ENCODE data around the gene HUNK.
"Not testable (repeated sequence)": the region's sequence is repeated elsewhere in the genome, so short reads cannot be mapped to it uniquely, and the experiment has no call there.

Gene HUNK

DNA sequence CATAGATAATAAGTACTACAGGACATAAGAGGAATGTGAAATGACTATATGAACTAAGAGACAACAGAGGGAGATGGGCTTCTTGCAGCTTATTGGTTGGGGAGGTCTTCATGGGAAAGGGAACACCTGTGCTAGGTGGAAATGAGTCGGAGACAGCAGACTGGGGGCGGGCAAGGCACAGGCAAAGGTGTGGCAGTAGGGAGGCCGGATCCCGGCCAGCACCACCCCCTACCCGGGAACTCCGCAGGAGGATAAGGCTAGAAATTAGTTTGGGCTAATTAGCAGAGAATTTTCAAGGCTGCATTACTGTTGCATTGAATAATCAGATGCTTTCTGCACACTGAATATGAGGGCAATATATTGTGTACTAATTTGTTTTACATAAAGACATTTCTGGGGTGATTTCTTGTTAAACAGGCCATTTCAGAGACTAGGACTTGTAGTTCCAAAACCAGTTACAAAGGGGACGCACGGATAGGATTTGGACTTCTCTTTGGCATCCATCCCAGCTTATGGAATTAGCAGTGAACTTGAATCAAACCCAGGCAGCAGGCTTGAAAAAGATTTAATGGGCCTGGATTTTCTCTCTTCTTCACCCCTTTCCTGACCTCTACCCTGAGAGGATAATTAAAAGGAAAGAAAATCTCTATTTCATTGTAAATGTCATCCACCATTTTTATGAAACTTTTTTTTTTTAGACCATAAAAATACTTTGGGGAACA lies 2.2 kb upstream of the HUNK start:
- no peak for DNase-seq (ENCODE audit: low read depth in 2 of 2)

DNA sequence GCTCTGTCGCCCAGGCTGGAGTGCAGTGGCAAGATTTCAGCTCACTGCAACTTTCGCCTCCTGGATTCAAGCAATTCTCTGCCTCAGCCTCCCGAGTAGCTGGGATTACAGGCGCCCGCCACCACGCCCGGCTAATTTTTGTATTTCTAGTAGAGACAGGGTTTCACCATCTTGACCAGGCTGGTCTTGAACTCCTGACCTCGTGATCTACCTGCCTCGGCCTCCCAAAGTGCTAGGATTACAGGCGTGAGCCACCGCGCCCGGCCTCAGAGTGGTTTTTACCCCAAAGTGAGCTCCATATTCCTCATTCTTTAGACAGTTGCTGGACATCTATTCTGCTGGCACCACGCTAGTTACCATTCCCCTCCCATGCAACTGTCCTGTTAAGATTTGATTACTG lies 1.4 kb upstream of the HUNK start:
- DNase-seq (ENCODE audit: low read depth in 2 of 2): not testable (repeated sequence)

GRCh38 chr21:31872072-31872451 lies 758 bp upstream of the HUNK start:
- DNase-seq (ENCODE audit: low read depth in 2 of 2): no peak

GRCh38 chr21:31873275-31873695 lies 465 bp downstream of the HUNK start:
- DNase-seq (ENCODE audit: low read depth in 2 of 2): no peak

GRCh38 chr21:31873696-31874599 lies 1.1 kb downstream of the HUNK start:
- DNase-seq (ENCODE audit: low read depth in 2 of 2): peak in 1 of 2 donors; percentile 60

DNA sequence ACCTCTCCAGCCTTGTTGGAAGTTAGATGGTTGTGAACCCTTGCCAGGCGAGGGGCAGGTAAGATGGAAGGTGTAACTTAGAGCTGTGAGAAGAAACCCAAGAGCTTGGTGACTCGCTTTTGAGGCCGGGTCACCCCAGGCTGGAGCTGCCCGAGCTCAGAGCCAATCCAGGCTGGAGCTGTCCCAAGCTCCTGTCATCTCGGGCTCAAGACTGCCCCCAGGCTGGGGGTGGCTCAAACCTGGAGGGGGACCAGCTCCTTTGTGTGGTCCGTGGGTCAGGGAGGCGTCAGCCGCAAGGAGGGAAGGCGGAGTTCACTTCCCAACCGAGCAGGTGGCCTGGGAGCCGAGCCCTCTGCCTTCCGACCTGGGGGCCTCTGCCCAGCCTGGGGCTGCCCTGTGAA lies 2.0 kb downstream of the HUNK start:
- no peak for DNase-seq (ENCODE audit: low read depth in 2 of 2)

DNA sequence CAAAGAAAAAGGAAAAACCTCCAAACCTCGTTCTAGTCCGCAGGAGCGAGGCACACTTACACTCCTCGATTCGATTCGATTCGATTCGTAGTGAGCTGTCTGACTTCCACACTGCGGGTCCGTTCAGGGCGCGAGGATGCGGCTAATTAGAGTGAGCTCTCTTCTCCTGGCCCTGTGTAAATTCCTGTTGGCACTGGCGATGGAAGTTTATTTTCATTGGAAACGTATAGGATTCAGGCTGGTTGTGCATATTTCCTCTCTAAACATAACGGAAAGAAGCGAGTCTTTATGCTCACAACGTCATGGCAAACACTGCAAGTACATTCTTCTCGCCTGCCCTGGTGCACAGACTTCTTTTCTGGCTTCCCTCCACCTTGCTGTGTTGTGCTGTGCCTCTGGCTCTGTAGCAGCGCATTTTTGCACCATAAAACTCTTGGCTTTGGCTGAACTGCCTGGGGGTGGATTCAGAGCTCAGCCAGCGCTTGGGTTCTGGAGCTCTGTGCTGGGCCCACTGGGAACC lies 2.7 kb downstream of the HUNK start:
- DNase-seq (ENCODE audit: low read depth in 2 of 2): no peak

GRCh38 chr21:31877463-31877957 lies 4.7 kb downstream of the HUNK start:
- DNase-seq (ENCODE audit: low read depth in 2 of 2): no peak

DNA sequence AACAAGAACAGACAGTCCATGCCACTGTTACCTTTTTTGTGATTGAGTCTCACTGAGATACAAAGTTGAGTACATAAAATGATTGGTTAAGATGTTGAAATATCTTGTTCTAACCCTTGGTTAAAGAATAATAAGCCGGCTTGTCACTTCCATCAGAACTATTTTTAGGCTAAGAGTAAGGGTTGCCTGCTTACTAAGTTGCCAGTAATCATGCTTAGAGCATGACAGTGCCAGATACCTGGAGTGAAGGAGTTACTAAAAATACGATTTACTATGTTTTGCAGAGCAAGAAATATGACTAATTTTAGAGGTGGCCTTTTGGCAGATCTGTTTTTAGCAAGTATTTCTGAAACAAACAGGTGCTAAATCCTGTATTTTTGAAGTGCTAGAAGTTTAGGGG lies 6.0 kb downstream of the HUNK start:
- DNase-seq (ENCODE audit: low read depth in 2 of 2): no peak

GRCh38 chr21:31879241-31879650 lies 6.4 kb downstream of the HUNK start:
- DNase-seq (ENCODE audit: low read depth in 2 of 2): no peak

DNA sequence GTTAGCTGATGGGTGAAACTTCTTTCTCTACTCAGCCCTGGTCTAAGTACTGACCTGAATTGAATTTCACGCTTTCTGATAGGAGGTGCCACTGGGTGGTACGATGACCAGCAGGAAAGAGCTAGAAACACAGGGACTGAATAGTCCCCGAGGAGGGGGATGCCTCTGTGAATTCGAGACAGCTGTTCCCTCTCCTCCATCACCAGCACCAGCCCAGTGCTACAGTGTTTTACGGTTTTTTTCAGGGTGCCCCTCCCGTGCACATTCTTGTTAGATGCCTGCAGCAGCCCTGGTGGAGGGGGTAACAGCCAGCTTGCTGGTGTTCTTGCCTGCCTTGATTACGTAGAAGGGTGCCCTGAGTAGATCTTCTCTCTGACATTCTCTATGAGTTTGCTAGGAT lies 7.1 kb downstream of the HUNK start:
- DNase-seq (ENCODE audit: low read depth in 2 of 2): no peak

DNA sequence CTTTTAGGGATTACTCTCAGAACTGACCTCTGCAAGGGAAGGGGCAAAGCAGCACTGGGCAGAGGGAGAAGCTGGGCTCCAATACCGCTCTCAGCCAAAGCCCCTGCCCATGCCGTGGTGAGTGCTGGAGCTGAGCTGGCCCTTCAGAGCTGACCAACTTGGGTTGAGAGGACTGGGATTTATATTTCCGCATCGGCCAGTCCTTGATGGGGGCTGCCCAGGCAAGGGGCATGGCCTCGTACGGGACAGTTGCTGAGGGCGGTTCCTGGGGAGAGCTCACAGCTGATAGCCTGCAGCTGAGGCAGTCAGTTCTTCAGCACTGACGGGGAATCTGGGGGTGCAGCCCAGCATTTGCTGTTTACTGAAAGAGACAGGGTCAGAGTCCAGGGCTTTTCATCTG lies 8.0 kb downstream of the HUNK start:
- no peak for DNase-seq (ENCODE audit: low read depth in 2 of 2)

GRCh38 chr21:31882711-31883110 lies 9.9 kb downstream of the HUNK start:
- no peak for DNase-seq (ENCODE audit: low read depth in 2 of 2)

DNA sequence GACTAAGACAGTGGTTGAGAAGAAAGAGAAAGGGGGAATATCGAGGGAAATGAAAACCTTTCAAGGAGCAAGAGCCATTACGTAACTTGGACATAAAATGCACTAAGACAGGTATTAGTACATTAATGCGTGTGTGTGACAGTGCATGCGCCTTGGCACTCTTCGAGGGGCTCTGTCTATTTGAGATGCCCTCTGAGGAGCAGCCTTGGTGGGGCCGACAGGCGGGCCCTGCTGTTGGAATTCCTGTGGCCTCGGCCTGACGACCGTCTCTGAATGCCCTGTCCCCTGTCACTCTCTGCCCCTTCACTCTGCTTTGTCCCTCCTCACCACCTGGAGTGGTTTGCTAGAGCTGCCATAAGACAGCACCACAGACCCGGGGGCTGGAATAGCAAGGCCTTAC lies 12.3 kb downstream of the HUNK start:
- no peak for DNase-seq (ENCODE audit: low read depth in 2 of 2)

DNA sequence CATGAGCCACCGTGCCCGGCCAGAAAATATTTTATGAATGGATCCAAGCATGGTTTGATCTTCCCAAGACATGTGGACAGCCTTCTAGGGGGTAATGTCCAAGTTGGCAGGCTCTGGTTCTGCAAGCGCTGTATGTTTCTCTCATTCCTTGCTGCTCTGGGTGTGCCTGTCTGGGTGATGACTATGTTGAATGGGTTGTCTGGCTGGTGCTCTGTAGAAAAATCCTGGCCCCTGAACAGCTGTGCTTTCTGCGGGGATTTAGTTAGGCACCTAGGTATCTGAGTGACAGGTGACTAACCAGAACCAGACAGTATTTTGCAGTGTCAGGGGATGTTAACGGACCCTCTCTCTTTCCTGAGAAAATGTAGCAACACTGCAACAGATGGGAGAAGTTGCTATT lies 14.1 kb downstream of the HUNK start:
- DNase-seq (ENCODE audit: low read depth in 2 of 2): no peak

DNA sequence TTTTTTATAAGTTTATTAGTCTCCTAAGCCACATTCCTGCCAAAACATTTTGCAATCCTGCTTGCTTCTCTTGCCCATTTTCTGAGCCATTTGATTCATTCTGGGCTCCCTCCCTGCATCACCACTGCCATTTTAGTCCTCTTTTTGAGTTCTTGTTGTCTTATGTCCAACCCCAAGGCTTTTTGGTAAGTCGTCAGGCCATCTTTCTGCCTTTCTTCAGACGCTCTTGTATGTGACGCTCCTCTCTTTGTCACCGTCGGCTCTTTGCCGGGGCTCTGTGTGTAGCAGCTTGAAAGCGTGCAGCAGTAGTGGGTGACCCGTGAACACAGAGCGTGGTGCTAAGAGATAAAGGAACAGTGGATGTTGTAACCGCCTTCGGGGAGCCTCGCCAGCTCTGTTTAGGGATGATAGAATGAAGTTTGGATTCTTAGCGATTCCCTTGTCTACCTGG lies 14.6 kb downstream of the HUNK start:
- DNase-seq (ENCODE audit: low read depth in 2 of 2): no peak

DNA sequence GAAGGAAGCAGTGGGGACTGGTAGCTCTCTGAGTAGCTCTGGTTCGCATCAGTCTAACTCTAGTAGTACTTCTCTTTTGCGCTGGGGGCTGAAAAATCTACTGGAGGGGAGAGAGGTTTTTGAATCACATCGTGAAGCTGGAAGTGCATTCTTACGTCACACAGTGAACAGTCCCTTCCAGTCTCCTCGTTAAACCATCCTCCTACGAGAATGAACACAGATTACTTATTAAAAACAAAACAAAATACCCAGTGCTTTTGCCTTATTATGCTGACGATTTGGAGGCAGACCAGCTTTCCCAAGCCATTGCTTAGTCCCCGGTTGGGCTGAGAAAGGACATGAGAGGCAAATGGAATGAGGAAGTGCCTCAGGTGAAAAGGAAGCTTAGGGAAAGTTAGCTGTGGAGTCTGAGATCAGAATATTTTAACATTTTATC lies 16.1 kb downstream of the HUNK start:
- DNase-seq (ENCODE audit: low read depth in 2 of 2): no peak

- no peak for DNase-seq (ENCODE audit: low read depth in 2 of 2)
Observed at GRCh38 chr21:31889460-31889859, 16.6 kb downstream of the HUNK start.

- DNase-seq (ENCODE audit: low read depth in 2 of 2): no peak
Observed at GRCh38 chr21:31892686-31893085, 19.9 kb downstream of the HUNK start.

DNA sequence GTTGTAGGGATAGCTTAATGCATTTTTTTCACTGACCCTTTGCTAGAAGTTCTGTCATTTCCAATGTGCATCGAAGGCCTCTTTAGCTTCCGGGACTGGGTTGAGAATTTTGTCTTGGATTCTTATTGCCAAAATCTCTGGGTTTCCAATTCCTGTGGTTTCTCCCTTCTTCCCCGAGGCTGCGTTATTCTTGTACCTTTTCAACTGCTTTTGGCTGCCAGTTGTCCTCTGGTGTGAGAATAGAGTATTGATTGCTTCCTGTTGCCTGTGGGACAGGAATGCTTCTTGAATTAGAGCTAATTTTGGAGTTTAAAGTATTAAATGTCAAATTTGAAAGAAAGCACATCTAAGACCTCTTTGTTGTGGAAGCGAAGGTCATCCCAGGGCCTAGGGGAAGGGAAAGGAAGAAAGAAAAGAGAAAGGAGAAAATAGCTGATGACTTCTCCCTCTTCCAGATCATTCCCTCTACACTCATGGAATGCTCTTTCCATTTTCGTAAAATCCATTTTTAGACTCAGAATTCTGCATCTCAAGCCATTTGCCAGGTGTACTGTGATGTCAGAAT lies 21.1 kb downstream of the HUNK start:
- no peak for DNase-seq (ENCODE audit: low read depth in 2 of 2)

DNA sequence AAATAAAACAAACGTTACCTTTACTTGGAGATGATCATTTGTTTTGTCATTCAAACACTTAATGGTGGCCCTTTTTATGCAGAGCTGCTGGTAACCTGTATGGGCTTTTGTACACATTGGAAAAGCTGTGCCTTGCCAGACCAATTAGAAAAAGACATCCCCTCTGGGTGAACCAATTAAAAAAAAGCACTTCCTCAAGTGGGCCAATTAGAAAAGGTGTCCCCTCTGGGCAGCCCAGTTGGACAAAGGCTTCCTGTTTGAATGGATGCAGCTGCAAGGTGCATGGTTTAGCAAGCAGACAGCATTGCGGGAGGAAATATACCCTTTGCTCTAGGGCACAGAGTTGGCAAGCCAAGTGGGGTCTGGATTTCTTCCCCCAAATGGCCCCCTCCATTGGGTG lies 21.6 kb downstream of the HUNK start:
- no peak for DNase-seq (ENCODE audit: low read depth in 2 of 2)
